GM18861 (cell line): ENCODE data around the gene FAM174C.

Experiments used
- ATAC-seq: cut with Tn5 transposase; IDR thresholded peaks from one replicate; pipeline ENCODE4 v1.9.1; 2021; ENCODE audit not compliant: unreplicated experiment

The FAM174C gene

DNA sequence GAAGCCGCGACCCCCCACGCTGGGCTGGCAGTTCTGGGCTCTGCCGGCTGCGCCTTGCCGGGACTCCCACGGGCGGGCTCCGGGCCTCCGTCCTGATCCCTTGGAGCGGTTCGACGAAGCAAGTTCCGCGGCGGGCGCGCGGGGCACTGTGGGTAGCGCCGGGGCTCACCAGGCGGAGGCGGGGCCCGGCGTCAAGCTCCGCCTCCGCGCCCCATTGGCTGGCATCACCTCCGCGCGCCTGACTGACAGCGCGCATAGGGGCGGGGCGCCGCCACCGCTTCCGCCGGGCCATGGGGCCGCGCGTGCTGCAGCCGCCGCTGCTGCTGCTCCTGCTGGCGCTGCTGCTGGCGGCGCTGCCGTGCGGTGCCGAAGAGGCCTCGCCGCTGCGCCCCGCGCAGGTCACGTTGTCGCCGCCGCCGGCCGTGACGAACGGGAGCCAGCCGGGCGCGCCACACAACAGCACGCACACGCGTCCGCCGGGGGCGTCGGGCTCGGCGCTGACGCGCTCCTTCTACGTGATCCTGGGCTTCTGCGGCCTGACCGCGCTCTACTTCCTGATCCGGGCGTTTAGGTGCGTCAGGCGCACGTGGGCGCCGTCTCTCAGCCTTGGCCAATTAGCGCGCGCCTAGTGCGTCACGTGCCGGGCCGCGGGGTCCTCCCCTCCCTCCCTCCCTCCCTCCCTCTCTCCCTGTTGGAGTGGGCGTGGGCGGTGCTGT, at the start of gene FAM174C:
TSS of gene FAM174C (plus strand) at position 271 of the 716 bp plus-strand sequence. CDS start at position 291, 20 bp downstream.
- ATAC-seq = peak; percentile 72

DNA sequence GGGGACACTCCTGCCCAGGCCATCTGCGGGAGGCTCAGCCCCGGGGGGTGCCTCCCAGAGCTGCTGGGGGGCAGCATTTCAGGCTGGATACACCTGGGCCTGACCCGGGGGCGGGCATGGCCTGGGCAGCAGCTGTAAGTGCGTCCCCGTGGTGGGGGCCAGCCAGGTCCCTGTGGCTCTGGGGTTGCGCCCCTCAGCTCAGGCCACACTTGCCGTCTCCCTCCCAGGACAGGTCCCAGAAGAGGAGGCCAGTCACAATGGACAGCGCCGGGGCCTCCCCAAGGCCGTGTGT, 49.2 kb upstream of the FAM174C start:
- no peak for ATAC-seq

DNA sequence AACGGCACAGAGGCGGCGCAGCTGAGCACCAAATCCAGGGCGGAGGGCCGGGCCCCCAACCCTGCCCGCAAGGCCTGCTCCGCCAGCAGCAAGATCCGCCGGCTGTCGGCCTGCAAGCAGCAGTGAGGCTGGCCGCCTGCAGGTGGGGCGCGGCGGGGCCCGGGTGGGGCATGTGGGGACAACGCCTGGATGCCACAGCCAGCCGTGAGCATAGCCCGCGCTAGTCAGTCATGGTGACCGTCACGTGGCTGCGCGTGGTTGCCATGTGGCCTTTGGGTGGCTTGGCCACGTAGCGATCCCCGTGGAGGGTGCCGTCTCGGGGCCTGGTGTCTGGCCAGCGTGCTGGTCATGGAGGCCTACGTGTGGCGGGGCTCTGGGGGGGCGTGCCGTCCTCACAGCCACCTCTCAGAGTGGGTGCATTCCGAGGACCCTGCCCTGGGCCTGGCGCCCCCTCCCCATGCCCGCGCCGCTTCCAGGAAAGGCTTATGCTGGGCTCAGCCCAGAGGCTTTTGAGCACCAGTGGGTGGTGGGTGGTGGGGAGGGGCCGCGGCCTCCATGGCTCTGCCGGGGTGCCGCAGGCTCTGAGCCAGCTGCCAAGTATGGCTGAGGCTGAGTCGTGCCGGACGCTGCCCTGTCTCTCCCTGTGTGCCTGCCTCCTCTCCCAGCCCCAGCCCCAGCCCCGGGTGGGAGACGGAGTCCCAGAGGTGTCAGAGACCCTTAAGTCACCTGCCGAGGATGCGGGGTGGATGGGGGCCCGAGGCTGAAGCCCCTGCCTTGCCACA, 48.6 kb upstream of the FAM174C start:
- no peak for ATAC-seq

DNA sequence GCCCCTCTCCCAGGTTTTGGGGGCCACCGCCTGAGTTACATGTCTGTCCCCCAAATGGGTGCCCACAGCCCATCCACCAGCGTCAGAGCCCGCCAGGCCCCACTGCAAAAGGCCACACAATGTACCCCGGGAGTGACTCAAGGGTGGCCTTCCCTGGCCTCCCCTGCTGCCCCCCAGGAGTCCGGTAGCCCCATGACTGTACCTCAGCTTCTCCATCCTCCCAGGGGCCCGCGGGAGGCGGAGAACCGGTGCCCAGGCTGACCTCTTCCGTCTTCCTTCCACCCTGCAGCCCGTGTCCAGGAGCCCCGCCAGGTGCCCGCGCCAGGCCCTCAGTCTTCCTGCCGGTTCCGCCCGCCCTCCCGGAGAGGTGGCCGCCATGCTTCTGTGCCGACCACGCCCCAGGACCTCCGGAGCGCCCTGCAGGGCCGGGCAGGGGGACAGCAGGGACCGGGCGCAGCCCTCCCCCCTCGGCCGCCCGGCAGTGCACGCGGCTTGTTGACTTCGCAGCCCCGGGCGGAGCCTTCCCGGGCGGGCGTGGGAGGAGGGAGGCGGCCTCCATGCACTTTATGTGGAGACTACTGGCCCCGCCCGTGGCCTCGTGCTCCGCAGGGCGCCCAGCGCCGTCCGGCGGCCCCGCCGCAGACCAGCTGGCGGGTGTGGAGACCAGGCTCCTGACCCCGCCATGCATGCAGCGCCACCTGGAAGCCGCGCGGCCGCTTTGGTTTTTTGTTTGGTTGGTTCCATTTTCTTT, 47.9 kb upstream of the FAM174C start:
- ATAC-seq = no peak

DNA sequence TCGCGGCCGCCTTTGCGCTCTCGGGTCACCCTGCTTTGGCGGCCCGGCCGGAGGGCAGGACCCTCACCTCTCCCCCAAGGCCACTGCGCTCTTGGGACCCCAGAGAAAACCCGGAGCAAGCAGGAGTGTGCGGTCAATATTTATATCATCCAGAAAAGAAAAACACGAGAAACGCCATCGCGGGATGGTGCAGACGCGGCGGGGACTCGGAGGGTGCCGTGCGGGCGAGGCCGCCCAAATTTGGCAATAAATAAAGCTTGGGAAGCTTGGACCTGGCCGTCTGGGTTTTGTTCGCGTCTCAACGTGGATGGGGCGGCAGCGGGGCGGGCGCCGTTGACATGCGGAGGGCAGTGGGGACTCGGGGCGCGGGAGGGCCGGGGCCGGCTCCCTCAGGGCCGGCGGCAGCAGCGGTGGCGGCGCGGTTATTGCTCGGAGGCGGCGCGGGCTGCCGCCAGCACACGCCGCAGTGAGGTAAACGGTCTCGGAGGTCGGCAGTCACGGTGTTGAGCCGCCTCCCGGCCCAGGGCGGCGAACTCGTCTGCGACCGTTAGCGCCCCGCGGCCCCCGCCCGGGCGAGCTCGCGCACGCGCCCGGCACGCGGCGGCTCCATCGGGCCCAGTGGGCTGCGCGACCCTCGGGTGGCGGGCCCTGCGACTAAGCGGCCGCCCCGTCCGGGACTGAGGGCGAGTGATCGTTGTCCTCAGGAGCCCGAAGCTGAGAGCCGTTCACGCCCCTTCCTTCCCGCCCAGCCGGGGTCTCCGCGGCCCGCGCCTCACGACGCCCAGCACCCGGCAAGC, 47.0 kb upstream of the FAM174C start:
- no peak for ATAC-seq

DNA sequence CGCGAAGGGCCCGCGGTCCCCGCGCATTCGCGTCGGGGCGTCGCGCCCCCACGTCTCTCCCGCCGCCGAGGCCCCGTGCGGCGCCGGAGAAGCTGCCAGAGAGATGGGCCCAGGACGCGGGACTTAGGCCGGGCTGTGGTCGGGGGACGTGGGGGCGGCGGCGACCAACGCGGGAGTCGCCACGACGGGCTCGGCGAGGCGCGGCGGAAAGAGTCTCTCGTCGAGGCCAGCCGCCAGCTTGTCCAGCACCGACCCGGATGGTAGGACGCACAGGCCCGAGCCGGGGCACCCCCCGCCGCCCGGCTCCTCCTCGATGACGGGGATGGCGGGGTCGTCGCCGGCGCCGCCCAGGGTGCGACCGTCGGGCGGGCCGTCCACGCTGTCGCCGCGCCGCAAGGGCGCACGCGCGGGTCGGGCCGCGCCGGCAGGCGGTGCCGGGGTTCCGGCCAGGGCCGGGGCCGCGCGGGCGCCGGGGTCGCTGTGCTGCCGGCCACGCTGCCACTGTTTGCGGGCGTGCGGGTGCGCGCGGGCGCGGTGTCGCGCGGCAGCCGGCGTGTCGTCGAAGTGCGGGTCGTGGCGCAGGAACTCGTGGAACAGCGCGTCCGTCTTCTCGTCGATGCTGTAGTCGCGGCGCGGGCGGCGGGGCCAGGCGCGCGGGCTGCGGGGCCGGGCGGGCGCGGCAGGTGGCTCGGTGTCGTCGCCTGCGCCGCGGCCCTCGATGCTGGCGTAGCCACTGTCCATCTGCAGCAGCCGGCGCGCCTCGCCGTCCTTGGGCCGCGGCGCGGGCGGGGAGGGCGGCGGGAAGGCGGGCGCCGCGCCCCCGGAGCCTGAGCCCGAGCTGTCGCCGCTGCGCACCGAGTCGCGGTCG, 46.0 kb upstream of the FAM174C start:
- ATAC-seq = no peak

DNA sequence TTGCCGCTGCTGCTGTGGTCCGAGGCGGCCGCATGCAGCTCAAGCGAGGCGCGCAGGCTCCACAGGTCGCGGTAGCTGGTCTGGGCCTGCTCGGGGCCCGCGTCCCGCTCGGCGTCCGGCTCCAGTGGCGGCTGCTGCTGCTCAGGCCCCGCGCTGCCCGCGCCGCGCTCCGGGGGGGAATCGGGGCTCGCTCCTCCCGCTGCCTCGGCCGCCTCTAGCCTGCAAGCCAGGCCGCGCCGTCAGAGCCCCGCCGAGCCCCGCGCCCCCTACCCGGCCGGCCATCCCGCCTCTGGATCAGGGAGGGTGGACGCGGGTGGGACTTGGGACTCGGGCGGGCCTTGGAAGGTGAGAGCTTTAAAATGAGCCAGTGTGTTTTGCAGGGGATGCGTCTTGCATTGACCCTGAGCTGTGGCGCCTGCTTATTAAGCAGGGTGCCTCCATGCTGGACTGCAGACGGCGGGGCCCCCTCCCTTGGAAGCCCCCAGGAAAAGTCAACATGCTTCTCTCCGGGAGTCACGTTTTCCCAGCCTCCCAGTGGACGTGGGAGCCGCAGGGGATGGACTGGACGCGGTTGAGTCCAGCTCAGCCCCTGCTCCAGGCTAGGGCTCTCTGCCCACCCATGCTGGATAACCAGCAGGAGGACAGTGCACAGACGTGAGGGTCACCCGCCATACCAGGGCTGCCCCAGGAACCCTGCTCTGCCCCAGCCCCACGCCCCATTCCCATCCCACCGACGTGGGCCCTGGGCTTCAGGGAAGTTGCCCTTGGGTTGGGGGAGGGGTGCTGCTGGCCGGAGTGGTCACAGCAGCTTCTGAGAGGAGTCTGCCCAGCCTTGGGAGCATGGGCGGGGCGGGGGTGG, 45.2 kb upstream of the FAM174C start:
- ATAC-seq = no peak

DNA sequence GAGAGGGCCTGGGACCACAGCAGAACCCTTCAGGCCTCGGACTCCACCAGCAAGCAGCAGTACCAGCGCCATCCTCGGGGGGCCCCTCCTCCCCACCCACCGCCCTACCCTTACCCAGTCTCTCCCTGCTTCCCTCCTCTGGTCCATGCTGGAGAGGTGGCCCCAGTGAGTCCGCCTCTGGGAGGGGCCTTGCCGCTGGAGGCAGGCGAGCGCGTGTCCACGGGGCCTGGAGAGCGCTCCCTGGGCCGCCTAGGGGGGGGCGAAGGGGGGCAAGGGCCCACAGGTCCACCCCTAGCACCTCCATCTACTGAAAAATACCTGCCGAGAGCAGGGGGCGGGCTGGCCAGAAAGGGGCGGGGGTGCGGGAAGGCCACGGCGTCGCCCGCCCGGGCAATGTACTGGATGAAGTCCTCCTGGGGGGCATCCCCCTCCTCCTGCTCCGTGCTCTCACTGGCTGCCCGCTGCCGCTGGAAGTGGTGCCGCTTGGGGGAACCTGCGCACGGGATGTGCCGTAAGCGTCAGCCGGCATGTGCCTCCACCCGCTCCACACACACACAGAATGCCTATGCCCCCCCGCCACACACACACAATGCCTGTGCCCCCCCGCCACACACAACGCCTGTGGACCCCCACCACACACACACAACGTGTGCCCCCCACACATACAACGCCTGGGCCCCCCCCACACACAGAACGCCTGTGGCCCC, 44.4 kb upstream of the FAM174C start:
- ATAC-seq = no peak

DNA sequence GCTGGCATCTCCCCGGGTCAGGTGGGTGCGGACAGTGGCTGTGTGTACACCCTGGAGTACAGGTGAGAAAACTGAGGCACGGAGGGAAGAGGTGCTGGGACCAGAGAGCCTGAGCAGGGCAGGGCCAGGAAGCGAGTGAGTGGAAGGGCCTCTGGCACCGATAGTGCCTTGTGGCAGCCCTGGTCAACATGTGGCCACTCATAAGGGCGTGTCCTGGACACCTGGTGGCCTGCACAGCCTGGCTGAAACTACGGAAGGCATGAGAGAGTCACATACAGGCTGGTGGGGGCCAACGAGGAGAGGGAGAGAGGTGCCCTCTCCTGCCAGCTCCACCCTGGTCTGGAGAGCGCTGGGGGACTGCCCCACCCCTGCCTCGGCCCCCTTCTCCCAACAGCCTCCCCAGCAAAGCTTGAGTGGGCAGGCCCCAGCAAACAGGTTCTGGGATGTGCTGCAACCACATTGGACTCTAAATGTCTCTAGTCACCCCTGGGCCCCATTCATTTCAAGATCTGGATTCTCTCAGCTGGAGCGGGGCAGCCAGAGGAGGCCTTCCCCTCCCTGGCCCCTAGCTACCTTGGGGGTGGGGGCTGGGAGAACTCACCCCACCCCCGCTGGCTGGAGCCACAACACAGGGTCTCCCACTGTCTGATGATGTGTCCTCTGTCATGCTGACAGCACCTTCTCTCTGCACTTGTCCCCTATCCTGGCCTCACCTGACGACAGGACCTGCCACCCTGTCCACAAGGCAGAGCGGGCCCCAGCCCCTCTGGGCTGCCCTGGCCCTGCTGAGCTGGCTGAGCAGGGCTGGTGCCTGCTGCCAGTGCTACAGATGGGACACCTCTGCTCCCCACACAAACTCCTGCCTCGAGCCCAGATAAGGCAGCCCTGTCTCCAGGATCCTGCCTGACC, 43.3 kb upstream of the FAM174C start:
- ATAC-seq = no peak

DNA sequence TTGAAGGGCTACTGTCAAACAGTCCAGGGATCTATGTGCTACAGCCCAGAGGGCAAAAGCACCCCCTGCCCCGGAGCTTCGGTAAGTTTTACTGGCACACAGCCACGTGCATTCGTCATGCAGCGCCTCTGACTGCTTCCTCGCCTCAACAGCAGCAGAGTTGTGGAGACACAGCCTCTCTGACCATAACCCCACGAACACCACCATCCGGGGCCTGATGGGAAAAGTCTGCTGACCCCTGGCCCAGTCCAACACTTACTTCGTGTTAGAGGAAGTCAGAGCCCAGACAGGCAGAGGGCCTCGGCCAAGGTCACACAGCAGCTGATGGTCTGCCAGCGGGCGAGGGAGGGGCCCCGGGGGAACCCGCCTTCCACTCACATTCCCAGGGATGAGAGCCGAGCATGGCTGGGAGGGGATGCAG, 42.7 kb upstream of the FAM174C start:
- no peak for ATAC-seq

DNA sequence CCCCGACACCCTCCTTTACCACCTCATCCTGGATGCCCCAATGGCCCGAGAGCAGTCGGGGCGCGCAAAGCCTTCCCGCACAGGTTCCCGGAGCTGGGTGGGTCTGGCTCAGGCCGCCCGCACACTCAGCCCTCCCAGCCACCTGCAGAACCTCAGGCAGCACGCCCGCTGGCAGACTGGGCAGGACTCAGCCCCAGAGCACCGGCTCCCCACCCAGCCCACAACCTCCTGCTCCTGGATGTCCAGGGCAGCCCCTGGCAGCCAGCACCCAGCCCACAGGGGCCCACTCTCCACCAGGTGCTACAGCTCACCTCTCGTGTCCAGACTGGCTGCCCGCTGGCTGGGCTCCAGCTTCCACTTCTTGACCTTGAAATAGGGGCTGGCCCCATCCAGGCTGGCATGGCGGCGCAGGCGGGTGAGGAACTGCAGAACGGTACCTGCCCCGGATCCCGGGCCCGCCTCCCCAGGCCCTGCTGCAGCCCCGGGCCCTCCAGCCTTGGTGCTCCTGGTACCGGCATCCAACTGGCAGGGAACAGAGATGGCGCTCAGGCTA, 42.1 kb upstream of the FAM174C start:
- ATAC-seq = no peak

DNA sequence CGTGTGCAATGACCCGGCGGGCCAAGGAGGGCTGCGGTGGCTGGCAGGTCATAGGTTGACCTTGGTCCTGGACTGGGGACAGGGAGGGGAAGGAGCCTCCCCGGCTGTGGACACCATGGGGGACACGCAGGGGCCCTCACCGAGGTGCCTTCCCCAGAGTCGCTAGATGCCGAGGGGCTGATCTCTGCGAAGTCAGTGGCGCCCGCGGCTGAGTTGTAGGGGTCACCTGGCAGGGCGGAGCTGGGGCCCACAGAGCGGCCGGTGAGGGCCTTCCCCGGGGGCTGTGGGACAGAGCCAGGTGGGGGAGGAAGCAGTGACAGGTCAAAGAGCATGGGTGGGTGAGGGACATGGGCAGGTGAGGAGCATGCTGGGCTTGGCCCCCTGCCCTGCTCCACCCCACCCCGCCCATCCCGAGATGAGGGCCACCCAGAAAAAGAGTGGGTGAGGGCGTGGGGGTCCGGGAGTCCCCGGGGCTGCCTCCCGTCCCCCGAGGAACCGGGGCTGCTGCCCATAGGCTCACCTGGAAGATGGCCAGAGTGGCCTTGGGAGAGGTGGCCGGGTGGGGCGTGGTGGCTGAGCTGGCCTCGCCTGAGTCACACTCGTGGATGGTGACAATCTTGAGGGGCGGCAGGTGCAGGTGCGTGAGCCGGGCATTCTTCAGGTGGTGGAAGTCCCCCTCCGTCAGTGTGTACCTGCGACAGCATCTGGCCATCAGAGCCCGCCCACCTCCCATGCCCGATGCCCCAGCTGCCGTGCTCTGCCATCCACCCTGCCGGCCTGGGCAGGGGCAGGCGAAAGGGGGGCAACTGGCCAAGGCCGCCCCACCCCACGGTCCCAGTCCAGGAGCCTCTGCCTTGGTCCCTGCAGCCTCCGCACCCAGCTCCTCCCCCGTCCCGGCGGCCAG, 41.0 kb upstream of the FAM174C start:
- no peak for ATAC-seq

DNA sequence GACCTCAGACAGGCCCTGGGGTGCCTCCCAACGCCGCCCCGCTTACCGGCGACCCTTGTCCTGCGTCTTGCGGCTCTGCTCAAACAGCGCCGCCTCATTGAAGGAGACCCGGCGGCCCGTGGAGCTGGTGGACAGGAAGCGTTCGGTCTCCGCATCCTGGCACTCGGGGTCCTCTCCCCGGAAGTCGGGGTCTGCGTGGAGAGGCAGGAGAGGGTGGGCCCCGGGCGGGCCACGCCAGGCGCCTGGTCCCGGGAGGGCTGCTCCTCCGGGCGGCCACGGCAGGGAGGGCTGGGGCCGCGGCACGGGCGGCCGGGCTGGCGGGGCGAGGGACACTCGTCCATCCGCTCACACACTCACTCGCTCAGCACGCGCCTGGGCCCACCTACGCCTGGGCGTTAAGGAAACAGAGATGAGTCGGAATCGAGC, 40.4 kb upstream of the FAM174C start:
- ATAC-seq = no peak

DNA sequence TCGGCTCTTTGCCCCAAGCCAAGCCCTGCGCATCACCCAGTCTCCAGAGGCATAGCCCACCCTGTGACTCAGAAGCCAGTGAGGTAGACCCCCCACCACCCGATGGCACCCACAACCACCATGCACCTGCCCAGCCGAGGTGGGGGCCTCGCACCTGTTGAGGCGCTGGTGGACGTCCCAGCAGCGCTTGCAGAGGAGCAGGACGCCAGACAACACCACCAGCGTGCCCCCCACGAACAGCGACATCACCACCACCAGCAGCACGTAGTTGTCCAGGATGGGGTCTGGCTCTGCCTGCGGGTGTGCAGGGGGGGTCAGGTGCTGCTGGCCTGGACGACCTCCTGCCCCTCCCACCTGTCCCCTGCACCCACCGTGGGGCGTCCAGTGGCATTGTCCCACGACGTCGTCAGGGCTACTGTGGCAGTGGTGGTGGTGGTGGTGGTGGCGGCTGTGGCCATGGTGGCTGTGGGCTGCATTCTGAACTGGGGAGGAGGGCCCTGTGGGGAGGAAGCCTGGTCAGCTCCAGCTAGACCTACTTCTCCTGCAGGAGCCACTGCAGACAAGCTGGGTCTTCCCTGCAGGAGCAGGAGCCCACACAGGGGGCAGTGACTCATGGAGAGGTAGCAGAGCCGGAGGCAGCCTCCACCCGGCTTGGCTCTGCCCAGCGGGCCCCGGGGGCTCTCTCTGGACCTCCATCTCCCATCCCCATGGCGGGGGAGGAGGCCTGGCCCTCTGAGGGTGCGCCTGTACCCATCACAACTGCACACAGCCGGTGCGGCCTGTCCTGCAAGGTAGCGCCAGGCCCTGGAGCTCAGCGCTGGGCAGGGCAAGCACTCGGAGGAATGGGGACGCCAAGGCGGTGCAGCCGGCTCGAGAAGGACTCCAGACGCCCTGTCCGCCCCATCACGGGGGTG, 39.4 kb upstream of the FAM174C start:
- ATAC-seq = no peak

DNA sequence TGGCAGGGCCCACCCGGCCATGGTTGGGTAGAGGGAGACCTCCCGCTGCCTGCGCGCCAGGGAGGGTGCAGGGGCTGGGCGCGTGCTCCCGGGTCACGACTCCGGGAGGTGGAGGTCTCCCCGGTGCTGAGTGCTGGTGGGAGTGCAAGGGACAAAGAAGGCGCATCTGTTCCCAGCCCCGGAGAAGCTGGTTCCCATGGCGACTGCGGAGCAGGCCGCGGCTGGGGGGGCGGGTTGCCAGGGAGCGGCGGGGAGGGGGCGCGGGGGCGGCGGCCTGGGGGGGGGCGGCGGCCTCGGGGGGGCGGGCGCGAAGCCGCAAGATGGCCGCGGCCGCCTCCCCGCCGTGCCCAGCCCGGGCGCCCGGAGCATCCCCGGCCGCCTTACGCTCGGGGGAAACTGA, 38.8 kb upstream of the FAM174C start:
- no peak for ATAC-seq
